Measurements from ENCODE around the gene BCL11B. TPM values are rescaled to one million over a fixed set of nuclear protein-coding genes. Genes with fewer than 3 reads are reported as not detected.

The BCL11B gene
- total RNA-seq, 2 experiments from 2014 or later: 62.1 to 66.2 TPM

GRCh38 chr14:99132821-99133635 is 139.0 kb downstream of the BCL11B start:
- H3K36me3 Mint-ChIP-seq (ENCODE audit: low read depth): no peaks in the 10 kb centered on the region
- H3K27ac Mint-ChIP-seq: no peak overlapping the region
- H3K4me3 Mint-ChIP-seq: no peak overlapping the region
- intact Hi-C loops (cut with DNase I, micrococcal nuclease): no loop called here
- peaks cover 24% of the 10 kb centered on the region for H3K4me1 Mint-ChIP-seq
- H3K27me3 Mint-ChIP-seq: no peaks in the 10 kb centered on the region
- POLR2A ChIA-PET: no interaction called here
- ATAC-seq (no peak), DNase-seq (no peak)
- H3K9me3 Mint-ChIP-seq (ENCODE audit: low read depth): no peaks in the 10 kb centered on the region
- CTCF ChIA-PET: interaction anchor here (1.2 kb wide), 1 partner anchor 10 kb away, joined by 4 read pairs; no protein-coding TSS in a partner anchor

GRCh38 chr14:99131632-99132271 is 140.2 kb downstream of the BCL11B start:
- ATAC-seq (no peak), DNase-seq (no peak)
- H3K4me1 Mint-ChIP-seq: peaks cover 15% of the 10 kb centered on the region
- no peaks in the 10 kb centered on the region for H3K27me3 Mint-ChIP-seq
- POLR2A ChIA-PET: no interaction called here
- CTCF ChIA-PET: interaction anchor here (1.2 kb wide), 1 partner anchor 8 kb away, joined by 4 read pairs; no protein-coding TSS in a partner anchor
- no peak overlapping the region for H3K4me3 Mint-ChIP-seq
- no peak overlapping the region for H3K27ac Mint-ChIP-seq
- H3K9me3 Mint-ChIP-seq (ENCODE audit: low read depth): no peaks in the 10 kb centered on the region
- intact Hi-C loops (cut with DNase I, micrococcal nuclease): no loop called here
- H3K36me3 Mint-ChIP-seq (ENCODE audit: low read depth): no peaks in the 10 kb centered on the region

GRCh38 chr14:99129998-99130397 is 142.0 kb downstream of the BCL11B start:
- Mint-ChIP-seq H3K36me3 (ENCODE audit: low read depth) (no peaks in the 10 kb centered on the region), H3K27ac (no peak overlapping the region), H3K9me3 (ENCODE audit: low read depth) (no peaks in the 10 kb centered on the region), H3K4me1 (peaks cover 22% of the 10 kb centered on the region), H3K27me3 (no peaks in the 10 kb centered on the region), H3K4me3 (no peak overlapping the region)
- POLR2A ChIA-PET: no interaction called here
- CTCF ChIA-PET: no interaction called here
- DNase-seq (no peak), ATAC-seq (no peak)
- intact Hi-C loops (cut with DNase I, micrococcal nuclease): no loop called here

DNA sequence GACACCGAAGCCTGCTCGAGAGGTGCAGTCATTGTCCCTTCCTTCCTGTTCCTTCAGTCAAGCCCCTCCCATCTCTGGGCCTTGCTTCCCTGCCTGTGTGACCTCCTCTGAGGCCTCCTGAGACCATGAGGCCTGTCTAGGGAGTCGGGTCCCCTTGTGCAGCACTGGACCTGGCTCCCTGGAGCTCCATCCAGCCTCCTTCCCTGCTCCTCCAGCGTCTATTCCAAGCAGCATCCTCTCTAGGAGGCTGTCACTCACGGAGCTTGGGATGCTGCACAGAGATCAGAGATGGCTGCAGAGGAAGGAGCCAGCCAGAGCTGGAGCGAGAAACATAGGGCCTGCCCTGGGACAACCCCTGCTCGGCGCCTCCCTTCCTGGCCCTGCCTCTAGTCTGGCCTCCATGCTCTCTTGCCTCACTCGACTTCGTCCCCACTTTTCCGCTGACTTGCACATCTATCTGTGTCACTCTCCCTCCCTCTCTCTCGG is 142.7 kb downstream of the BCL11B start:
- CTCF ChIA-PET: no interaction called here

DNA sequence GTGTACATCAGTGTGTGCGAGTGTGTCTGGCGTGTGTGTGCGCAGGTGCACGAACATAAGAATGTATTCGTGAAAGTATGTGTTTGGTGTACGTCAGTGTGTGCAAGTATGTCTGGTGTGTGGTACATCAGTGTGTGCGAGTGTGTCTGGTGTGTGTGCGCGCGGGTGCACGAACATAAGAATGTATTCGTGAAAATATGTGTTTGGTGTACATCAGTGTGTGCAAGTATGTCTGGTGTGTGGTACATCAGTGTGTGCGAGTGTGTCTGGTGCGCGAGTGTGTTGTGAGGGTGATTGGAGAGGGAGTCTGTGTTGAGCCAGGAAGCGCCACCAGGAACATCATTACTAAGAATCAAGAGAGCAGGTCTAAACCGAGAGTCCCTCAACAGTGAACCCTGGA is 143.8 kb downstream of the BCL11B start:
- CTCF ChIA-PET: no interaction called here
- no peak overlapping the region for H3K27ac Mint-ChIP-seq
- no peak overlapping the region for H3K4me3 Mint-ChIP-seq
- DNase-seq (no peak), ATAC-seq (no peak)
- H3K36me3 Mint-ChIP-seq (ENCODE audit: low read depth): no peaks in the 10 kb centered on the region
- H3K27me3 Mint-ChIP-seq: no peaks in the 10 kb centered on the region
- POLR2A ChIA-PET: no interaction called here
- H3K9me3 Mint-ChIP-seq (ENCODE audit: low read depth): no peaks in the 10 kb centered on the region
- peaks cover 15% of the 10 kb centered on the region for H3K4me1 Mint-ChIP-seq
- intact Hi-C loops (cut with DNase I, micrococcal nuclease): no loop called here

More for the DNA sequence above, 142.7 kb downstream of the BCL11B start:
- no peak overlapping the region for H3K4me3 Mint-ChIP-seq
- peaks cover 22% of the 10 kb centered on the region for H3K4me1 Mint-ChIP-seq
- no peak overlapping the region for H3K27ac Mint-ChIP-seq
- no peaks in the 10 kb centered on the region for H3K9me3 Mint-ChIP-seq (ENCODE audit: low read depth)
- H3K36me3 Mint-ChIP-seq (ENCODE audit: low read depth): no peaks in the 10 kb centered on the region
- no peaks in the 10 kb centered on the region for H3K27me3 Mint-ChIP-seq
- ATAC-seq (no peak), DNase-seq (no peak)
- intact Hi-C loops (cut with DNase I, micrococcal nuclease): no loop called here
- POLR2A ChIA-PET: no interaction called here

DNA sequence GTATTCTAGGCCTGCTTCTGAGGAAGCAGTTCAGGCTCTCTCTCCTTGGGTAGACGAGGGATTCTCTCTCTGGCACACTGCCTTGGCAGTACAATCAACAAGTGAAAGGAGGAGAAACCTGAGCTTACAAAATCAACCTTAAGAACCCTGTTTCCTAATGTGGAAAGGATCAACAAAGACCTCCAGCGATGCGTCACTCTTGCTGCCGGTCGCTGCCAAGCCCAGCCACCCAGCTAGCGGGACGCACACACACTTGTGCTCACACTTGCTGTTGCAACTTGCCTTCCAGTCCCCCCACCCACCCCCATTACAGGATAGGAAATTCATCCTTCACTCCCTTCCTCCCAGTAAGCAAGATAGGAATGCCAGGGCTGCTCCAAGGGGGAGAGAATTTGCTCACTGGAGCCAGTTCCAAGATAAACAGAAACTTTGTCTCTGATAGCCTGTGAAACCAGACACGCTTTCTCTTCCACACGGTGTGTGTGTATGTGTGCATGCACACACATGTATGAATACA is 144.3 kb downstream of the BCL11B start:
- no peak for DNase-seq
- CTCF ChIA-PET: interaction anchor here (0.6 kb wide), 1 partner anchor 712 kb away, joined by 3 read pairs; no protein-coding TSS in a partner anchor
- H3K27ac Mint-ChIP-seq: no peak overlapping the region

DNA sequence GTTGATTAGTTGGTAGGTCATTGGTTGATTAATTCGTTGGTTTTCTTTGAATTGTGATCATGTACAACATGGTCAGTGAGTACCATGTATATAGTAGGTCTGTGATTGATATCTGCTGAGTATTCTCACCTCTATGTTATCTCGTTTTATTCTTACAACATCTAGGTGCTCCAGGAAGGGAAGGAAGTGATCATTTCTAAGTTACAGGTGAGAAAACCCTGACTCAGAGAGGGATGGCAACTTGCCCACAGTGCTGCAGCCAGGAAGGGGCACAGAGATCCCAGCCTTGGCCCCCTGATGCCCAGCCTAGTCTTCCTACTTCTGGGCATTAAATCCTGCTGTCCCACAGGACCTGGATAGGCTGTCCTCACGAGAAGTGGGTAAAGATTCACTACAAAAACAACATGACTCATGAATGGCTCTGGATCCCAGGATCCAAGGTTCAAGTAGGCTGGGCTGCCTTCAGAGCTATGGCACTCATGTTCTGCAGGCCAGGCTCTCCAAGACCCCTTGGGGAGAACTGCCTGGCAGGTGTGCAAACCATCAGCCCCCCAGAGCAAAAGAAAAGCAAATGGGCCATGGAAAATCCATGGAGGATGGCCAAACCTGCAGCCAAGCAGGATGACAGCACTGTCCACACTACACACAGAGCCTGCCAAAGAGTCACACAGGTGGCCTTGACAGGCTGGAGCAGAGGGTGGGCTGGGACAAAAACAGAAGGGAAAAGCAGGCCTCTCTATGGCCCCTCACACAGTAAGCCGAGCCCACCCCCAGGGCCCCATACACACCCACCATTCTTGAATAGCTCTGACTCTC is 146.2 kb downstream of the BCL11B start:
- Mint-ChIP-seq H3K36me3 (ENCODE audit: low read depth) (no peaks in the 10 kb centered on the region), H3K4me1 (peaks cover 15% of the 10 kb centered on the region), H3K27me3 (no peaks in the 10 kb centered on the region), H3K27ac (no peak overlapping the region), H3K4me3 (no peak overlapping the region), H3K9me3 (ENCODE audit: low read depth) (no peaks in the 10 kb centered on the region)
- intact Hi-C loops (cut with DNase I, micrococcal nuclease): no loop called here
- ChIA-PET CTCF (no interaction called here), POLR2A (no interaction called here)
- ATAC-seq (no peak), DNase-seq (no peak)

More for the DNA sequence above, 144.3 kb downstream of the BCL11B start:
- intact Hi-C loops (cut with DNase I, micrococcal nuclease): no loop called here
- no peak for ATAC-seq
- Mint-ChIP-seq H3K4me3 (no peak overlapping the region), H3K36me3 (ENCODE audit: low read depth) (no peaks in the 10 kb centered on the region), H3K9me3 (ENCODE audit: low read depth) (no peaks in the 10 kb centered on the region), H3K4me1 (peaks cover 15% of the 10 kb centered on the region), H3K27me3 (no peaks in the 10 kb centered on the region)
- POLR2A ChIA-PET: no interaction called here

- Mint-ChIP-seq H3K9me3 (ENCODE audit: low read depth) (no peaks in the 10 kb centered on the region), H3K27ac (no peak overlapping the region), H3K27me3 (no peaks in the 10 kb centered on the region), H3K4me3 (no peak overlapping the region), H3K4me1 (peaks cover 15% of the 10 kb centered on the region), H3K36me3 (ENCODE audit: low read depth) (no peaks in the 10 kb centered on the region)
- intact Hi-C loops (cut with DNase I, micrococcal nuclease): no loop called here
- POLR2A ChIA-PET: no interaction called here
- ATAC-seq (no peak), DNase-seq (no peak)
- CTCF ChIA-PET: no interaction called here
Observed at GRCh38 chr14:99125113-99125512, 146.9 kb downstream of the BCL11B start.

- H3K4me1 Mint-ChIP-seq: peaks cover 13% of the 10 kb centered on the region
- no peaks in the 10 kb centered on the region for H3K36me3 Mint-ChIP-seq (ENCODE audit: low read depth)
- no peaks in the 10 kb centered on the region for H3K27me3 Mint-ChIP-seq
- no peaks in the 10 kb centered on the region for H3K9me3 Mint-ChIP-seq (ENCODE audit: low read depth)
- no peak for DNase-seq
- ChIA-PET CTCF (interaction anchor here (0.9 kb wide), 1 partner anchor 289 kb away, joined by 4 read pairs; no protein-coding TSS in a partner anchor), POLR2A (no interaction called here)
- no peak overlapping the region for H3K27ac Mint-ChIP-seq
- H3K4me3 Mint-ChIP-seq: no peak overlapping the region
- intact Hi-C loops (cut with DNase I, micrococcal nuclease): no loop called here
- ATAC-seq: no peak
Observed at GRCh38 chr14:99124482-99125105, 147.4 kb downstream of the BCL11B start.

DNA sequence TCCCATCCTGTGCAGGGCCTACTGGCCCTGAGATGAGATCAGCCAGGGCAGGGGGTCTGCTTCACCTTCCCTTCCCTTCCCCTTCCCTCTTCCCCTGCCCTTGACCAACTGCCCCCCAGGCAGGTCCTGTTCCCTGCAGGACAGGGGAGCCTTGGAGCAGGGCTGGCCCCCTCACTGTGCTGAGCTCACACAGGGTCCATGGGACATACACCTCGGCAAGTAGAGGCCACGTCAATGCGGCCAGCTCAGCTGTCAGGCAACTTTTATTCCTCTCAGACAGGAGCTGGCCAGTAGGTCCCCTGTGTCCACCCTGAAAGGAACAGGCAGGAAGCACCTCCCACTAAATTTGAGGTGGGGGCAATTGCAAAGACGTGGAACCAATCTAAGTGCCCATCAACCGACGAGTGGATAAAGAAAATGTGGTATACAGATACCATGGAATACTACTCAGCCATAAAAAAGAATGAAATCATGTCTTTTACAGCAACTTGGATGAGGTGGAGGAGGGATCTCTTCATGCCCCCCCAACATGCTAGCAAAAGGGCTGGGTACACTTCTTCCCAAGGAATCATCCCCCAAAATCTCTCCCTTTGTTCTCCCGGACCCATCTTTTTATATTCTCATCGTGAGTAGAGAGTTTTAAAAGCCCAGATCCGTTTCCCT is 148.7 kb downstream of the BCL11B start:
- Mint-ChIP-seq H3K27ac (no peak overlapping the region), H3K27me3 (no peaks in the 10 kb centered on the region), H3K9me3 (ENCODE audit: low read depth) (no peaks in the 10 kb centered on the region), H3K4me3 (no peak overlapping the region), H3K4me1 (peaks cover 9% of the 10 kb centered on the region), H3K36me3 (ENCODE audit: low read depth) (no peaks in the 10 kb centered on the region)
- DNase-seq: no peak
- ATAC-seq: no peak
- ChIA-PET CTCF (interaction anchor here (1.1 kb wide), 1 partner anchor 9 kb away, joined by 4 read pairs; no protein-coding TSS in a partner anchor), POLR2A (no interaction called here)
- intact Hi-C loops (cut with DNase I, micrococcal nuclease): no loop called here

Measured in activated CD4-positive, alpha-beta T cell treated with anti-CD3 and anti-CD28 coated beads for 36 hours (primary cell).